ENCODE data around the gene GPER1. TPM values are rescaled to one million over a fixed set of nuclear protein-coding genes. Genes with fewer than 3 reads are reported as not detected.

The GPER1 gene
- total RNA-seq, 1 donor from 2014 or later: 1.6 TPM

- no peak for DNase-seq
Observed at GRCh38 chr7:1090686-1091643, 3.1 kb downstream of the GPER1 start.

- DNase-seq: no peak
Observed at GRCh38 chr7:1091644-1092027, 3.7 kb downstream of the GPER1 start.

GRCh38 chr7:1092161-1092632, 4.3 kb downstream of the GPER1 start:
- no peak for DNase-seq

- DNase-seq: no peak
Observed at GRCh38 chr7:1092806-1093501, 5.0 kb downstream of the GPER1 start.

GRCh38 chr7:1093502-1093843, 5.6 kb downstream of the GPER1 start:
- no peak for DNase-seq

- no peak for DNase-seq
Observed at GRCh38 chr7:1093916-1094508, 6.1 kb downstream of the GPER1 start.

GRCh38 chr7:1094870-1095269, 7.0 kb downstream of the GPER1 start:
- no peak for DNase-seq

- no peak for DNase-seq
Observed at GRCh38 chr7:1095621-1096155, 7.8 kb downstream of the GPER1 start.

- DNase-seq: no peak
Observed at GRCh38 chr7:1096156-1097119, 8.5 kb downstream of the GPER1 start.

GRCh38 chr7:1097120-1097504, 9.2 kb downstream of the GPER1 start:
- no peak for DNase-seq

GRCh38 chr7:1098243-1099153, 10.6 kb downstream of the GPER1 start:
- no peak for DNase-seq

GRCh38 chr7:1099154-1099542, 11.2 kb downstream of the GPER1 start:
- DNase-seq: no peak

- DNase-seq: no peak
Observed at GRCh38 chr7:1099637-1100036, 11.7 kb downstream of the GPER1 start.

GRCh38 chr7:1100386-1100785, 12.5 kb downstream of the GPER1 start:
- DNase-seq: no peak

GRCh38 chr7:1100834-1101562, 13.1 kb downstream of the GPER1 start:
- no peak for DNase-seq

GRCh38 chr7:1101563-1102431, 13.9 kb downstream of the GPER1 start:
- no peak for DNase-seq

- no peak for DNase-seq
Observed at GRCh38 chr7:1103009-1103788, 15.3 kb downstream of the GPER1 start.

Measured in skin of body (tissue), 2 donors.